ENCODE results near the gene ISM2.

GRCh38 chr14:77436042-77436441, 62.6 kb downstream of the ISM2 start:
- TF ChIP-seq CTCF (IDR thresholded peaks at IDR 0.05; ENCODE audit: insufficient read depth, low read depth, low read length) (no peak), EZH2 (IDR thresholded peaks at IDR 0.05; ENCODE audit: insufficient read depth, low read length) (no peak)

Data from astrocyte (in vitro differentiated cells and primary cell).